Left forelimb (tissue), 1 donor: Measurements from ENCODE around the gene DCAF16.

Experiments used
- DNase-seq: peaks from one replicate; pipeline ENCODE4 v3.0.0-alpha.2; 2018; ENCODE audit warnings: low spot score

Gene DCAF16

GRCh38 chr4:17781300-17782287 lies 29.0 kb downstream of the DCAF16 start, which contains the start of gene FAM184B:
FAM184B (minus strand) TSS chr4:17781621; CDS start chr4:17781299, 322 bp downstream.
- no peak for DNase-seq

GRCh38 chr4:17780501-17781299 lies 29.9 kb downstream of the DCAF16 start:
- no peak for DNase-seq

DNA sequence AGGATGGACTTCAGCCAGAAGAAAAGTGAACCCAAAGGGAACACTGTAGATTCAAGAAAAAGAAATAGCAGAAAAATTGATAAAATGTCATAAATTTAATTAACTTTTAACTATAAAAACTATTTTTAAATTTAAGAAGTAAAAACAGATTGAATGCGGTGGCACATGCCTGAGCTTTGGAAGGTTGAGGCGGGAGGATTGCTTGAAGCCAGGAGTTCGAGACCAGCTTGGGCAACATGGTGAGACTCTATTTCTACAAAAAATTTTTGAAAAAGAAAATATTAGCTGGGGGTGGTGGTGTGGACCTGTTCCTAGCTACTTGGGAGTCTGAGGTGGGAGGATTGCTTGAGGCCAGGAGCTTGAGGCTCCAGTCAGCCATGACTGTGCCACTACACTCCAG lies 32.1 kb downstream of the DCAF16 start:
- DNase-seq = no peak

DNA sequence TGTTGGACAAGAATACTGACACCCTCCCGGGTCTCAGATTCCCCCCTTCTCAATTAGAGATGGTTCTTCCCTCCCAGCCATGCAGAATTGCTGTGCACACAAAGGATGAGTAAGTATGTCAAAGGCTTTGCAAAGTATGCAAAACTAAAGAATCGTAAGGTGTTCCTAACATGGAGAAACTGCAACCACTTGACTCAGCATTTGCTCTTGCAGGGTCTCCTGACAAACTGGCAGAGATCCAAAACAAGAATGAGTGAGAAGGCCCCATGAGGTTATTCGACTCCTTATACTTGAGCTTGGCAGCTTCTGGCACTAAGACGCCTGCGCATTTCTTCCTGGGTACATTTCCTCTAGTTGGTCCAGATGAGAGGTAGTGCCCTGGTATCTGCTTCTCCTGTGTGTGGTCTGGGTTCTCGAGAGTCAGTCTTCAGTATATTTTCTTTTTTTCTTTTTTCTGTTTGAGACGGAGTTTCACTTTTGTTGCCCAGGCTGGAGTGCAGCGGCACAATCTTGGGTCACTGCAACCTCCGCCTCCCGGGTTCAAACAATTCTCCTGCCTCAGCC lies 37.3 kb downstream of the DCAF16 start:
- no peak for DNase-seq

DNA sequence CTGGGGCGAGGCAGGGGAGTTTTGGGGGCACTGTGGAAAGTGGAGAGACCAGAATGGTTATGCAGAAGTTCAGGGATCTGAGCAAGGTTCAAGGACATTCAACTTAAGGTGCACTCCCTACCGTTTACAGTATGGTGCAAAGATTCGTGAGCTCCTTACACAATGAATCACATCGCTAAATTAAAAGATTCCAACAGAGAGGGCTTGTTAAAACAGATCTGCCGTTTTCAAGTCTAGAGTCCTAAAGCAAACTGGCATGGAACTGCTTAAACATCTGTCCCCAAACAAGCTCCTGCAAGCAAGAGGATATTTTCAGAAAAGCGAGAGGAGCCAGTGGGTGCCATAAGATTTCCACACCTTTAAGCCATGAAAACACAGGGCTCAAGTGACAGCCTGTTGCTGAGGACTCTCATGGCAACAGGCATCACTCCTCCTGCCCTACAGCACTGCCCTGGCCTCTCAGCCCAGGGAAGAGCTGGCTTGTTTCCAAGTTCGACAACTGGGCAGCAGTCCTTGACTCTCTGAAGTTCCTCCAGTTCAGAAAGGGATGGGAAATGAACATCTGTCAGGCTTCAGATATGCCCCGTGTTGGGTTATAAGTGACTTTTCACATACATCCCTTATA lies 39.2 kb downstream of the DCAF16 start:
- DNase-seq = no peak

DNA sequence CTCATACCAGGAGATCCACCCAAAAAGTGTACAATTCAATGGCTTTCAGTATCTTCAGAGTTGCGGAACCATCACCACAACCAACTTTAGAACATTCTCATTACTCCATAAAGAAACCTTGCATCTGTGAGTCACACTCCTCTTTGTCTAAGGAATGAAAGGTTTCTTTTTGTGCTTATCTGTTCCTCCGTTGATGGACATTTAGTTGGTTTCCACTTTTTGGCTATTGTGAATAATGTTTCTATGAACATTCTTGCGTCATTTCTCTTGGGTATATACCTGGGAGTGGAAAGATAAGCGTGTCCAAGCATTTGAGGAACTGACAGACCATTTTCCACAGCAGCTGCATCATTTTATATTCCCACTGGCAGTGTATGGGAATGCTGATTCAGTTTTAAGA lies 39.7 kb downstream of the DCAF16 start:
- no peak for DNase-seq

DNA sequence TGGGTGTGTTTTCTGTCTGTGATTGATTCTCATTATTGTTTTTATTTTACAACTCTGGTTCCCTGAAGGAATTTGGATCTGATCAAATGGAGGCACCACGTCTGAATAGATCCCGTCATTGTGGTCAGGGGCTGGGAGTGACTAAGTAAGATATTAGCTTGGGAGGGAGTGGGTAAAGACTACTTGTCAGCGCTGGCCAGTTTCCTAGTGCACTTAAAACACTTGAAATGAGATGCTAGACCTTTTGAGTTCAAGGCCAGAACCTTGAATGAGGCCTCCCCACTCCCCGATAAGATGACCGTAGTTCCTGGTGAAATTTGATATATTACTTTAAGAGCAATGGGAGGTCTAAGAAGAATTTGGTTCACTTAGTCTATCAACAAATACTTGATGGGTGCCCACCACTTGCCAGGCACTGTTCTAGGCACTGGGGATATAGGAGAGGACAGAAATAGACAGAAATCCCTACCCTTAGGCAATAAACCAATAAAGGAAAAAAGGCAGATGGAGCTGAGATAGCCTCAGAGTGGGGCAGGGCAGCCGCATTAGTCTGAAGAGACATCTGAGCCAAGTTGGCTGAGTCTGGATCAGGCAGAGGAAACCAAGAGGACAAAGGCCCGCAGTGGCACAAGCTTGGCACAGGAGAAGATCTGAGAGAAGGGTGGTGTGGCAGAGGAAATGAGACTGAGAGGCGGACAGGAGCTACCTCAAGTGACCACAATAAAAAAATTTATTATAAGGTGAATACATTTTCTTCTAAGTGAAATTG lies 41.0 kb downstream of the DCAF16 start:
- no peak for DNase-seq

- no peak for DNase-seq
Measured at GRCh38 chr4:17766826-17767458, 43.6 kb downstream of the DCAF16 start.

DNA sequence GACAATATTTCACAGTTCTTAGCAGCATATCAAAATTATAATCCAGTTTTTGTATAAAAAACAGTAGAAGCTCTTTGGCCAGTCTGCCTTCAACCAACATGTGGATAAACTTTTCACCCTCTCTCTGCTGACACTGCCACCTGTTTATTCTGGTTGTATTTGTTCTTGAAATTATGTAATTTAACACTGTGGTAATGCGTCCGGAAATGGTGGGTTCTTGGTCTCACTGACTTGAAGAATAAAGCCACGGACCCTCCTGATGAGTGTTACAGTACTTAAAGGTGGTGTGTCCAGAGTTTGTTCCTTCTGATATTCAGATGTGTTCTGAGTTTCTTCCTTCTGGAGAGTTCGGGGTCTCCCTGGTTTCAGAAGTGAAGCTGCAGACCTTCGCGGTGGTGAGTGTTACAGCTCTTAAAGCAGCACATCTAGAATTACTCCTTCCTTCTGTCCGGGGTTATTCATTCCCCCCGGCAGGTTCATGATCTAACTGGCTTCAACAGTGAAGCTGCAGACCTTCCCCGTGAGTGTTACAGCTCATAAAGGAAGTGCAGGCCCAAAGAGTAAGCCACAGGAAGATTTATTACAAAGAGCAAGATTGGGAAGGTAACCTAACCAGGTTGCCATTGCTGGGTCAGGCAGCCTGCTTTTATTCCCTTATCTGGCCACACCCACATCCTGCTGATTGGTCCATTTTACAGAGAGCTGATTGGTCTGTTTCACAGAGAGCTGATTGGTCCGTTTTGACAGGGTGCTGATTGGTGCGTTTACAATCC lies 44.9 kb downstream of the DCAF16 start:
- no peak for DNase-seq

GRCh38 chr4:17763931-17764330 lies 46.6 kb downstream of the DCAF16 start:
- no peak for DNase-seq

DNA sequence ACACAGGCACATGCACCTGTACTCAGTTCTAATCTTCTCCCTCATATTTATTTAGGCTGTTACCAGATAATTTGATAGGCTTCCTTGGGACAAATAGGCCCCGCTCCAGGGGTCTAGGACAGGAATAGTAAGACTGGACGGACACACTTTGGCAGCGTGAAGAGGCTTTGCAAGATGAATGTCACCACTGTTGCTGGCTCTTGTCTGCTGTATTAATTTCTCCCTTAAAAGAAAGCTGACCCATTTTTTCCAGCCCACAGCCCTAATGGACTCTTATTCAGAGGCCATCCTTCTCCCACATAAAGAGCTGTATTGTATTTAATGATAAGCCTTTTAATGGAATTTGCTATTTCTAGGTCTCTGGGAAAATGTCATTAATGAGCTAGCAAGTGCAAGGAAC lies 47.1 kb downstream of the DCAF16 start:
- no peak for DNase-seq

GRCh38 chr4:17762726-17763125 lies 47.8 kb downstream of the DCAF16 start:
- DNase-seq = no peak

- DNase-seq = no peak
Measured at GRCh38 chr4:17761062-17761461, 49.5 kb downstream of the DCAF16 start.

DNA sequence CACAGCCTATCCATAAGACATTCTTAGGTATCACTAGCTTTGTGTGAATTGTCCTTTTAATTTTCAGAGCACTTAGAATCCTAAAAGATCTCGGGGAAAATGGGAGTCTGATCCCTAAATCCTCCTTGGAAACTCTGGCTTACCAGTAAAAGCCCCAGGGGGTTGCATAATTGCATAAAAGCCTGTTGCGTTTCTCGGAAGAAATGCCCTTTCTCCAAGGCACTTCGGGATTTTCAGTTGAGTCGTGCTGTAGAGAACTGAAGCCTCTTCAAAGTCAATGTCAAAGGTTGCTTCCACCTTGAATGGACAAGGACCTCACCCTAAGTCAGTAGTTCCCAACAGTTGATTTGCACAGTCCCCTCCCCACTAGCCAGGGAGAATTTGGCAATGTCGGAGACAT lies 49.9 kb downstream of the DCAF16 start:
- no peak for DNase-seq

- no peak for DNase-seq
Measured at GRCh38 chr4:17758485-17758884, 52.1 kb downstream of the DCAF16 start.

DNA sequence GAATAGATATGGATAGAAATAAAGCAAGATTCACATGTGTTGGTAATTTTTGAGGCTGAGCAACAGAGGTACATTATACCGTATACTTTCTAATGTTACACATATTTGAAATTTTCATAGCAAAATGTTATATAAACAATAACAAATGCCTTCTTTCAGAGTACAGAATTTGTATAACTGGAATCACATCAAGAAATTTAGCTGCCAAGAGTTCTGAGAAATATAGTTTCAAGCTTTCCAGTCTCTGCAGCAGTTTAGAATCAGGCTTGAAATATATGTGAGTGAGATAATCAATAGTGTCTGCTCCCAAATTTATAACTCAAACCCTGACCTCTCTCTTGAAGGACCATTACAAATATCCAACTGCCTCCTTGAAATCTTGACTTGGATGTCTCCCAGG lies 52.9 kb downstream of the DCAF16 start:
- no peak for DNase-seq

DNA sequence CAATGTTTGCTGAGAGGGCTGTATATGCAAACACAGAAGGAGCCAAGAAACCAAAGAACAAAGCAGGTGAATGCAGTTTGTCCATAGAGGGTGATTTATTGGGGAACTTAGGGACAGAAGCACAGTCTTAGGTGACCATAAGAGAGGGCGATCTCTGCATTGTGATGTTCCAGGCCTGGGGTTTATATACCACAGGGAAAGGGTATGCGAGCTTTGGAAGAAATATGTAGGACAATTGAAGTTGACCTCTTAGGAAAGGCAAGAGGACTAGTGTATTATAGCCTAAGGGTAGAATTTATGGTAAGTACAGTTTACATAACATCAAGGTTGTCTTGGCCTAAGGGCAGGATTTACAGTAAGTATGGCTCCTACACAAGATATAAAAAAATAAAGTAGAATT lies 56.9 kb downstream of the DCAF16 start:
- no peak for DNase-seq
